ENCODE results near the gene ACTA2.

GRCh38 chr10:88978463-88978862 lies 25.9 kb upstream of the ACTA2 start:
- TF ChIP-seq CTCF (IDR thresholded peaks at IDR 0.05) (no peak), REST (IDR thresholded peaks at IDR 0.05; ENCODE audit: low read depth, low read length) (no peak), YY1 (IDR thresholded peaks at IDR 0.05; ENCODE audit: low read depth) (no peak), ZBTB33 (IDR thresholded peaks at IDR 0.05; ENCODE audit: borderline replicate concordance, low read depth) (no peak), POLR2AphosphoS5 (IDR thresholded peaks at IDR 0.05; ENCODE audit: low read depth, low read length) (no peak), JUND (IDR thresholded peaks at IDR 0.05) (no peak), MAX (IDR thresholded peaks at IDR 0.05; ENCODE audit: low read depth) (no peak), RFX5 (IDR thresholded peaks at IDR 0.05; ENCODE audit: low read length) (no peak), RAD21 (IDR thresholded peaks at IDR 0.05; ENCODE audit: low read length) (no peak), CHD2 (IDR thresholded peaks at IDR 0.05; ENCODE audit: low read length, partially characterized antibody) (no peak)

Measured in SK-N-SH (cell line).